ENCODE measurements around the gene ALPG. TPM values are rescaled to one million over a fixed set of nuclear protein-coding genes. Genes with fewer than 3 reads are reported as not detected.
"Not testable (repeated sequence)": the region's sequence is repeated elsewhere in the genome, so short reads cannot be mapped to it uniquely, and the experiment has no call there.

ALPG gene
- total RNA-seq, 2 experiments from 2014 or later, result not detected

DNA sequence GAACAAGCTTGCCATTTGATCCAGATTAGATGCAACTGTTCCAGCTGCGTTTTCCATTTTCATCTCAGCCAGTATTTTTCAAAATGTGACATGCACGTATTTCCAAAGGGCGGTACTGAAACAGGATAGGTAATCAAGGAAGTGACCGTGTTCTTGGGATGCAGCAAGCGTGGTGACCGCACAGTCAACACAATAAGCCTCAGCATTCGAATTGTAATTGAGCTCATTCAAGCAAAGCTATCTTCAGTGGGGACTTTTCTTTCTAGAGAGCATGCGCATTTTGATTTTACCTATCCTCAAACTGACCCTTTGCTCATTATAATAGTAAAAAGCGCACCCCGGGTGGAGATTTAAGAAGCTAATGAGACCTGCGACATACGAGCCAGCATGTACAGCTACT lies 31.5 kb upstream of the ALPG start:
- POLR2A ChIA-PET, result no interaction called here
- CTCF ChIA-PET, result no interaction called here

DNA sequence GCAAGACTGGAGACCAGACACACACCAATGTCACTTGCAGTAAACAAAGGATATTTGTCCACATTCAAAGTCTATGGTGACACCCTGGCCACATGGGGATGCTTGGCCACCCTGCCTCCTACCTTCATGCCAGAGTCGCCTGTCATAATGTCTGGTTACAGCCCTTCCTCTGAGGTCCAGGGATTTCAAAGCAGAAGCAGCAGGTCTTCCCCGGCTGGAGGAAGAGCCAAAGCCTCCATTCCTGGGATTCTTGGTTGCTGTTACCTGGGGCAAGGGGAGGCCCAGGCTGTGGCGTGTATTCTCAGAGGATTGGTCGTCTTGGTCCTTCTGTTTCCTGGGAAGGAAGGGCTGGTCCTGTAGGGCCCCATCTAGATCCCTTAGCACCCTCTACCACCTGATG lies 30.4 kb upstream of the ALPG start:
- ChIA-PET POLR2A (no interaction called here), CTCF (no interaction called here)

DNA sequence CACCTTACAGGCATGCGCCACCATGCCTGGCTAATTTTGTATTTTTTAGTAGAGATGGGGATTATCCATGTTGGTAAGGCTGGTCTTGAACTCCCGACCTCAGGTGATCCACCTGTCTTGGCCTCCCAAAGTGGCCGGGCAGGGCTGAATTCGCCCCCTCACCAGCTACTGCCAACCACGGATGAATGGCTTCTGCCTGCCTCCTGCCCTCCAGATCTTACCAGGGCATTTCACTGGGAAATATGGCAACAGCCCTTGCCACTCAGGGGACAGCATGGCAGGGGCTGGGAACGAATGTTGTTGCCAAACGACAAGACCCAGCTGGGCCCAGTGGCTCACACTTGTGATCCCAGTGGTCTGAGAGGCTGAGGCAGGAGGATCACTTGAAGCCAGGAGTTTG lies 29.9 kb upstream of the ALPG start:
- POLR2A ChIA-PET, result no interaction called here
- CTCF ChIA-PET, result no interaction called here

DNA sequence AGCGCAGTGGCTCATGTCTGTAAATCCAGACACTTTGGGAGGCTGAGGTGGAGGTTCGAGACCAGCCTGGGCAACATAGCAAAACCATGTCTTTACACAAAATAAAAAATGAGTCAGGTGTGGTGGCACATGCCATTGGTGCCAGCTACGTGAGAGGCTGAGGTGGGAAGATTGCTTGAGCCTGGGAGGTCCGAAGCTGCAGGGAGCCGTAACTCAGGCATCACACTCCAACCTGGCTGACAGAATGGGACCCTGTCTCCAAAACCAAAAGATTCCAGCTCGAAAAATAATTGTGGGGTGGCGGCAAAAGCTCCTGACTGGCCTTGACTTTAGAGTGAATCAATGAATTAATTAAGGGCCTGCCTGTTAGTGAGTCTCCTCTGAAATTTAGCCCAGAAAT lies 29.3 kb upstream of the ALPG start:
- POLR2A ChIA-PET, result no interaction called here
- CTCF ChIA-PET, result no interaction called here

DNA sequence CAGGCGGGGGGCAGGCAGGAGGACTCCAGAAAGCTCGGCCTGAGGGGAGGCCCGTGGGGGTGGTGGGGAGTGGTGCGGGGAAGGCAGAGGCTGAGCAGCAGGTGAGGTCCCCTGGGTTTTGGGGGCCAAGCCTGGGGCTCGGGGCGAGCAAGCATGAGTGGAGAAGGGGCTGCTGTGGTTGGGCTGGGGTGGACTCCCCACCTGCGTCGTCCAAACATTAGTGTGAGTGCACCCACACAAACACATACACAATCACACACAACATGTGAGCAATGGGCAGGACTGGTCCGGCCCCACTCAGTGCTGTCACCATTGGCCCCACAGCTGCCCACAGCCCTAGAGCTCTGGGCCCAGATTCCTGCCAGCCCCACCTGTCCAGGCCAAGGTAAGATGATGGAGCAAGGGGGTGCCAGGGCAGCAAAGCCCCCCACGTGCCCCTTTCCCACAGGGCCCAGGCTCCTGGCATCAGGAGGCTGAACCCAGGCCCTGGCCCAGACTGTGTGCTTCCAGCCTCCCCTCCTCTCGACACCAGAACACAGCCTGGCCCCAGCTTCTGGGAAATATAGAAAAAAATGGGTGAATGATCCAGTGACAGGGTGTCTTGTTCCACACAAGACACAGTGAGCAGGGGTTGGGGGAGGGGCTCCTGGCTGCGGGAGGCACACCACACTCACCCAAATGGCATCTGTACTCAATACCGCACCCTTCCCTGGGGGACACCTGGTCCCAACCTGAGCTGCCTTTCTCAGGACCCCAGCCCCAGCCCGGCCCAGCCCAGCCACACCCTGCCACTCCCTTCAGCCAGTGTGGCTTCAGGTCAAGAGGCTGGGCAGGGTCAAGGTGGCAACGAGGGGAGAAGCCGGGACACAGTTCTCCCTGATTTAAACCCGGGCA lies 28.6 kb upstream of the ALPG start:
- CTCF ChIA-PET, result interaction anchor here (0.6 kb wide), 1 partner anchor 192 kb away, joined by 3 read pairs; no protein-coding TSS in a partner anchor
- POLR2A ChIA-PET, result no interaction called here

DNA sequence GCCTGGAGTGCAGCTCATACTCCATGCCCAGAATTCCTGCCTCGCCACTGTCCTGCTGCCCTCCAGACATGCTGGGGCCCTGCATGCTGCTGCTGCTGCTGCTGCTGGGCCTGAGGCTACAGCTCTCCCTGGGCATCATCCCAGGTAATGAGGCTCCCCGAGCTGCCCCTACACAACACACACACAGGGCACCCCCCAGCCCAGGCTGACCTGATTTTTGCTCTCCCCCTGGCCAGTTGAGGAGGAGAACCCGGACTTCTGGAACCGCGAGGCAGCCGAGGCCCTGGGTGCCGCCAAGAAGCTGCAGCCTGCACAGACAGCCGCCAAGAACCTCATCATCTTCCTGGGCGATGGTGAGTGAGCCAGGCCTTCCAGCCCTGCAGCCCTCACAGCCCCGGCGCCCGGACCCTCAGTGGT lies 27.9 kb upstream of the ALPG start, which contains the start of gene ALPP:
TSS of gene ALPP (plus strand) at position 17 of the 417 bp plus-strand sequence. CDS start at position 69, 52 bp downstream.
- POLR2A ChIA-PET, CTCF ChIA-PET: not testable (repeated sequence)

DNA sequence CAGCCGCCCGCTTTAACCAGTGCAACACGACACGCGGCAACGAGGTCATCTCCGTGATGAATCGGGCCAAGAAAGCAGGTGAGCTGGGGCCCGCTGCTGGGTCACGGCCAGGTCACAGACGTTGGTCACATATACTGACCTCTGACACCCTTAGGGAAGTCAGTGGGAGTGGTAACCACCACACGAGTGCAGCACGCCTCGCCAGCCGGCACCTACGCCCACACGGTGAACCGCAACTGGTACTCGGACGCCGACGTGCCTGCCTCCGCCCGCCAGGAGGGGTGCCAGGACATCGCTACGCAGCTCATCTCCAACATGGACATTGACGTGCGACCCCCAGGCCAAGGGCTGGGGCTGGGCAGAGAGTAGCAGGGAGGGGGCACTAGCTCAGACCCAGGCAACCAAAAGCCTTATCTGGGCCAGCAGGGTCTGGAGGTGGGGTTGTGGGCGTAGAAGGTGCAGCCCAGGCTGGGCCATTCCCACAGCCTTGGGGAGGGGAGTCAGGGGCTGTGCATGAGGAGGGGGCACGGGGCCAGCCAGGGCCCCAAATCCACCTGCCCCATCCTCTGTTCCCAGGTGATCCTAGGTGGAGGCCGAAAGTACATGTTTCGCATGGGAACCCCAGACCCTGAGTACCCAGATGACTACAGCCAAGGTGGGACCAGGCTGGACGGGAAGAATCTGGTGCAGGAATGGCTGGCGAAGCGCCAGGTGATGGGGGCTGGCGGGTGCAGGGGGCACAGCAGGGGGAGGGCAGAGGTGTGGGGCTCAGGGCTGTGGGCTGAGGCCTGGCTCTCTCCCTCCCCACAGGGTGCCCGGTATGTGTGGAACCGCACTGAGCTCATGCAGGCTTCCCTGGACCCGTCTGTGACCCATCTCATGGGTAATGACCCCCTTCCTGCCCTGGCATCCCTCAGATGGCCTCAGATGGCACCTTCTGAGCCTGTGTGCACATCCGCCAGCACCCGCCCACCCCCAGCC lies 26.7 kb upstream of the ALPG start:
- CTCF ChIA-PET, POLR2A ChIA-PET: not testable (repeated sequence)

DNA sequence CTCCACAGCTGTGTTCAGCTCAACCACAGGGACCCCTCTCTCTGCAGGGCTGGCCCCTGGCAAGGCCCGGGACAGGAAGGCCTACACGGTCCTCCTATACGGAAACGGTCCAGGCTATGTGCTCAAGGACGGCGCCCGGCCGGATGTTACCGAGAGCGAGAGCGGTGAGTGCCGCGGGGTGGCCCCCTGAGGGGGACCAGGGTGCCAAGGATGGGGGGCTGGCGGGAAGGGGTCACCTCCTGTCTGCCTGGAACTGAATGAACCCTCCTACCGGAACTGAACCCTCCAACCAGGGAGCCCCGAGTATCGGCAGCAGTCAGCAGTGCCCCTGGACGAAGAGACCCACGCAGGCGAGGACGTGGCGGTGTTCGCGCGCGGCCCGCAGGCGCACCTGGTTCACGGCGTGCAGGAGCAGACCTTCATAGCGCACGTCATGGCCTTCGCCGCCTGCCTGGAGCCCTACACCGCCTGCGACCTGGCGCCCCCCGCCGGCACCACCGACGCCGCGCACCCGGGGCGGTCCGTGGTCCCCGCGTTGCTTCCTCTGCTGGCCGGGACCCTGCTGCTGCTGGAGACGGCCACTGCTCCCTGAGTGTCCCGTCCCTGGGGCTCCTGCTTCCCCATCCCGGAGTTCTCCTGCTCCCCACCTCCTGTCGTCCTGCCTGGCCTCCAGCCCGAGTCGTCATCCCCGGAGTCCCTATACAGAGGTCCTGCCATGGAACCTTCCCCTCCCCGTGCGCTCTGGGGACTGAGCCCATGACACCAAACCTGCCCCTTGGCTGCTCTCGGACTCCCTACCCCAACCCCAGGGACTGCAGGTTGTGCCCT lies 25.2 kb upstream of the ALPG start:
- POLR2A ChIA-PET, CTCF ChIA-PET: not testable (repeated sequence)

DNA sequence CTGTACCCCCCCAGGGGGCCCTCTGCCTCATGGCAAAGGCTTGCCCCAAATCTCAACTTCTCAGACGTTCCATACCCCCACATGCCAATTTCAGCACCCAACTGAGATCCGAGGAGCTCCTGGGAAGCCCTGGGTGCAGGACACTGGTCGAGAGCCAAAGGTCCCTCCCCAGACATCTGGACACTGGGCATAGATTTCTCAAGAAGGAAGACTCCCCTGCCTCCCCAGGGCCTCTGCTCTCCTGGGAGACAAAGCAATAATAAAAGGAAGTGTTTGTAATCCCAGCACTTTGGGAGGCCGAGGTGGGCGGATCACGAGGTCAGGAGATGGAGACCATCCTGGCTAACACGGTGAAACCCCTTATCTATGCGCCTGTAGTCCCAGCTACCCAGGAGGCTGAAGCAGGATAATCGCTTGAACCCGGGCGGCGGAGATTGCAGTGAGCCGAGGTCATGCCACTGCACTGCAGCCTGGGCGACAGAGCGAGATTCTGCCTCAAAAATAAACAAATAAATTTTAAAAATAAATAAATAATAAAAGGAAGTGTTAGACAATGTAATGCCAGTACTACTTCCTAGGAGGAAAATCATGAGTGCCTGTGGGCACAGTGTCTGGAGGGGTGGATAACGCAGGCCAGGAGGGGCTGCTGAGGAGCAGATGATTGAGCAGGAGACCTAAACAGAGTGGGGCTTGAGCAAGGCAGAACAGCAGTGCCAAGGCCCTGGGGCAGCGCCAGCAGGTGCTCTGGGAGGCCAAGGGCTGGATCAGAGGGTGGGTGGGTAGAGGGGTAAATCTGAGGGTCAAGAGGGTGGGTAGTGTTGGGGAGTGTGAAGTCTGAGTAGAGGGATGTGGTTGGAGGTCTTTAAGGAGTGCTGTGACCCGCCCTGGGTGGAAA lies 24.1 kb upstream of the ALPG start:
- CTCF ChIA-PET, result no interaction called here
- POLR2A ChIA-PET, result no interaction called here

DNA sequence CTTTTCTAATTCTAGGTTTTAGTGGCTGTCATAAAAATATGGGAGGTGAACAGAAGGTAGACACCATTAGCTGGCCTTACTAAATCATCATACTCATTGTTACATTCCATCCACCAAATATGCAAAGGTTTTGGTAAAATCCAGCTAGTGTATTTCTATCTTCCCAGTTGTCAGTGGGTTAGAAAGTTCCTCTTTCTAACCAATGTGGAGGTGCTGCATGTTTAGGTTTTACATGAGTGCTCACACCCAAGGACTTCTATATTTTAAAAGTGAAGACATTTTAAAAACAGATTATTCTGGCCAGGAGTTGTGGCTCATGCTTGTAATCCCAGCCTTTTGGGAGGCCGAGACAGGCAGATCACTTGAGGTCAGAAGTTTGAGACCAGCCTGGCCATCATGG lies 22.2 kb upstream of the ALPG start:
- ChIA-PET CTCF (no interaction called here), POLR2A (no interaction called here)

DNA sequence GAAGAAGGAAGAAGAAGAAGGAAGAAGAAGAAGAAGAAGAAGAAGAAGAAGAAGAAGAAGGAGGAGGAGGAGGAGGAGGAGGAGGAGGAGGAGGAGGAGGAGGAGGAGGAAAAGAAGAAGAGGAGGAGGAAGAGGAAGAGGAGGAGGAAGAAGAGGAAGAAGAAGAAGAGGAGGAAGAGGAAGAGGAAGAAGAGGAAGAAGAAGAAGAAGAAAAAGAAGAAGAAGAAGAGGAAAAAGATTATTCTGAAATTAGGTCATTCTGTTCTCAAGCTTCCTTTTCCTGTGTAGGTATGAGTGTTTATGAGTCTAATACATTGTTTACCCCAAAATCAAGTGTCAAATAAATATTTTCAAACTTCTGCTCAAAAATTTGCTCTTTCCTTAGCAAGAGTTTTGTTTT lies 21.6 kb upstream of the ALPG start:
- CTCF ChIA-PET, POLR2A ChIA-PET: not testable (repeated sequence)

DNA sequence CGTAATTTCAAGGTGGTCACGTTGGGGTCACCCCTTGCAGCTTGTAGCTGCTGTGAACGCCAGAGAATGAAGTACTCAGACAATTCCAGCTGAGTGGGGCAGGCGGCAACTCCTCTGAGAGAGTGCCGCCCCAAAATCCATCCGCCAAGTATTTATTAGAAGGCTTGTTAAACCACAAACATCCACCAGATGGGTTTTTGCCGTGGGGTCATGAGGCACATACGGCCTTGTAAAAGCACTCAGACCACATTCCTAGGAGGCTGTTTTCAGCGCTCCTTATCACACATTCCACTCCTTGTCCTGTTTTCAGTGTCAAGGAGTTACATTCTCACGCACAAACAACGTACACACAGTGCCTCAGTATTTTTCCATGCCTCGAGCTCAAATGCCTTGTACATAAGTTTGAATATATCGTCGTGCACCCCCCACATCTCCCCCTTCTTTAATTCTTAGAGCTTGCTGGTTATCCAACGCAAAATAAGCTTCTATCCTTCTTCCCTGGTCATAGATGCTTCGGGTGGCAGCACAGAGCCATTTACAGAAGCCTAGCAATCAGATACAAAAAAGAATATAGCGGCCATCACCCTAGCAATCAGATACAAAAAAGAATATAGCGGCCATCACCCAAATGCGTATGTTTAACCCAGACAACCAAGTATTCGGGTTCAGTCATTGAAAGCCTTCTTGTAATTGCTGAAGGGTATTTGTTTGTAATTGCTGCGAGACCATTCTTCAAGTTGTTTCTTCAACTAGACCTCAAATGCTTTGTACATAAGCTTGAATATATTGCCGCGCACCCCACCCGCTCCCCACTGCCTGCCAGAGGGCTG lies 20.8 kb upstream of the ALPG start:
- POLR2A ChIA-PET, result interaction anchor here (0.6 kb wide), 1 partner anchor 54 kb away, joined by 3 read pairs; no protein-coding TSS in a partner anchor
- CTCF ChIA-PET, result no interaction called here

DNA sequence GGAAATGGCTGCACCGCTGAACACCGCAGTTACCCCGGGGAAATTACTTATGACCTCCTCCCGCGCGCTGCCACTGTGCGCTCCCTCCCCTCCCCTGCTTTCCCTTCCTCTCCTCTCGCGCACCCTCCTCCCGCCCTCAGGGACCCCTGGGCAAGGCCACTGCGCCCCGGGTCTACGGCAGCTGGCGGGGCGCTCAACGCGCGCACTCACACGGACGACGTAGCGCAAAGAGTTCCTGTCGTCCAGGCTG lies 20.2 kb upstream of the ALPG start:
- CTCF ChIA-PET, result no interaction called here
- POLR2A ChIA-PET, result interaction anchor here (0.6 kb wide), 1 partner anchor 53 kb away, joined by 3 read pairs; no protein-coding TSS in a partner anchor

DNA sequence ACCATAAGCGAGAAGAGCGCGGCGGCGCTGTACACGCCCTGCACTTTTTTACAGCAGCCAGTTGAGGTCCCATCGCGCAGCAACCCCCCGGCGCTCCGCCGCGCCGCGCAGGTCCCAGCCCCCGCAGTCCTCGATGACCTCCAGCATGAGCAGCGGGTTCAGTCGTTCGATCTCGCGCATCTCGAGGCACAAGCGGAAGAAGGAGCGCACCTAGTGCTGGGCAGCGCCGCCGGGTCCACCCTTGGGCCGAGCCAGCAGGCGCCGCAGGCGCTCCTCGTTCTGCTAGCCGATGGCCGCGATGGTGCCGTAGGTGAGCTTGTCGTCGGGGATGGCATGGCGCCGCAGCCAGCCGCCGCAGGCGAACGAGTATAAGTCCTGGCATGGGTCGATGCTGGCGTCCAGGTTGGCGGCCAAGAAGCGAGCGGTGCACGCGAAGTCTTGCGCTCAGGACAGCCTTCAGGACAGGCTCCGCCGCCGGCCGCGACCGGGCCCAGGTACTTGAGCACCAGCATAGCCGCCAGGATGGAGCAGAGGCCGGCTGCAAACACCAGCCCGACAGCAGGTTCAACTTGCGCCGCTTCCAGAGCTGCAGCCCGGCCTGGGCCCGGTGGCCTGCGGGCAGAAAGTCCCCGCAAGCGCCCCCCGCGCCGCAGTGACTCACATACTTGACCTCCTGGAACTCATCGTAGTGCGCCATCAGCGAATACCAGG lies 19.7 kb upstream of the ALPG start:
- CTCF ChIA-PET, result no interaction called here
- POLR2A ChIA-PET, result no interaction called here

DNA sequence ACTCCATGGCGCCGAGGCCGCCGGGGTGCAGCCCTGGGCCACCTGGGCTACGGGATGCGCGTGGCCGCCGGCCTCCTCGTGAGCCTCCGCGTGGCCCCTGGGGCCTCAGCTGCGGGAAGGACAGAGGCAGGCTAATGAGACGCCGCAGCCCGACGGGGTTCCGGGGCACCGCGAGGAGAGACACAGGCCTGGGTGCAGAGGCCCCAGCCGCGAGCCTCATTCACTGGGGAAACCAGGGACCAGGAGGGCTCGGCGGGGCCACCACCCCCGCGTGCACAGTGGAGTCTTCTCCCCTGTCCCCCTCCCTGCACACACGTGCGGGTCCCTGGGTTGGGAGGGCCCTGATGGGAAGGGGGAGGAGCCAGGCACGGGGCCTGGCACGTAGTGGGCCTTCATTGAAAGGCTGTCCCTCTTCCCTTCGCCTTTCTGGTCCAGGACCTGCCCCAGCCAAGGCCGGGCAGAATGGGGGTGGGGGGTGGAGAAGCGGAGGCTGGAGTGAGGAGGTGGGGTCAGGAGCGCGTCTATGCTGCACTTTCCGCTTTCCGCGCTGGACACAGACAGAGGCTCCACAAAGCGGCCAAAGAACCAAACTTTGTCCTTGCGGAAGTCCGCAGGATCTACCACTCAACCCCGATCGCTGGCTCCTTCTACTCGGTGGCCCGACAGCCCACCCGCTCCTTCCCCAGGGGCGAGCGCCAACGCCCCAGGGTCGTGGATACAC lies 19.0 kb upstream of the ALPG start:
- ChIA-PET POLR2A (no interaction called here), CTCF (no interaction called here)

DNA sequence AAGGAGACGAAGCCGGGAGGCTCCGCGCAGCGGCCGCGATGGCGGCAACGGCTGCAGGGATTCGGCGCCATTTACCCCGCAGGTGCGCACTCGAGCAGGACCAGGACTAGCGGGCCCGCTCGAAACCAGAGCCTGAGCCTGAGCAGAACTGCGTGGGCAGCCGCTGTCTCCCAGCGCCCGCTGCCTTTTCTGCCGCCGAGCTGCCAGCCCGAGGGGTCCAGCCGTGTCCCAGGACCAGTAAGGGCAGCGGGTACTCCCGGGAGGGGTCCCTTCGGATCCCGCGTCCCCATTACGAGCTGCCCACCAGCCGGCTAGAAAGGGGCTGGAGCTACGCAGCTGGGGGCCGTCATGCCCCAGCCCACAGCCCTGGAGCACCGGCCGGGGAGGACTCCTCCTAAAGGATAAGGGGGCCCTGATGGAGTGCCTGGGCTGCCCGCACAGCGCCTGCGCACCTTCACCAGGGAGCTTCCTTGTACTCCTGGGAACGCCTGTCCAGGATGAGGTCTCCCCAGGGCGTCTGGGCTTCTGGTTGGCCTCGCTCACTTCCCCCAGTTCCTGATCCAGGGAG lies 18.2 kb upstream of the ALPG start:
- ChIA-PET POLR2A (no interaction called here), CTCF (no interaction called here)

DNA sequence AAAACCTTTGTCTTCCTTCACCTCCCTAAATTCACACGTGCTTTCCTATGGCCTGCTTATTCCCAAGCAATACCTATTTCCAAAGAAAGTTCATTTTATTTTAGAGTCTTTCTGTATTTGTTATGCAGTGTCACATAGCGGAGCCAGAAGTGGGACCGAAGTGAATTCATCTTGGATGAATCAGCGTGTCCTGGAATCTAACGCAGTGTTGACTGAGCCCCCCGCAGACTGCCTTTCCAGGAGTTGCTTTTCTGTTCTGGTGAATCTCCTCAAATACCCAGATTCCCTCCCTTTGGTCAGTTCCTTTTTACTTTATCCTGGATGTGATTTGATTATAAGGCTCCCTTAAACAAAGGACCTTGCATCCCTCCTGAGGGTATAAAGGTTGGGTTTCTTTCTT lies 17.3 kb upstream of the ALPG start:
- ChIA-PET CTCF (no interaction called here), POLR2A (no interaction called here)

Data from activated CD8-positive, alpha-beta memory T cell treated with anti-CD3 and anti-CD28 coated beads for 36 hours (primary cell).